ENCODE data around the gene KIF1A. TPM values are rescaled to one million over a fixed set of nuclear protein-coding genes. Genes with fewer than 3 reads are reported as not detected.

The KIF1A gene
- polyA plus RNA-seq, 1 donor from 2014 or later = 63.4 TPM

GRCh38 chr2:240734756-240735155 lies 85.3 kb downstream of the KIF1A start:
- H3K36me3 ChIP-seq (ENCODE audit: insufficient read depth, low read length) = no peaks in the 10 kb centered on the region
- no peaks in the 10 kb centered on the region for H3K79me2 ChIP-seq (replicated peaks; ENCODE audit: insufficient read depth, low read length)
- no peak overlapping the region for H3K4me2 ChIP-seq (ENCODE audit: low read length)
- no peak overlapping the region for H2AFZ ChIP-seq (ENCODE audit: low read depth, low read length)
- TF ChIP-seq EZH2 (IDR thresholded peaks at IDR 0.05; ENCODE audit: borderline replicate concordance, insufficient read depth, low read length, poor library complexity, severe bottlenecking) (no peak), RAD21 (conservative IDR thresholded peaks at IDR 0.05) (no peak)
- no peaks in the 10 kb centered on the region for H4K20me1 ChIP-seq (ENCODE audit: insufficient read depth)
- H3K27me3 ChIP-seq (ENCODE audit: insufficient read depth, low read depth, low read length) = no peaks in the 10 kb centered on the region
- no peak overlapping the region for H3K27ac ChIP-seq (ENCODE audit: low read length)
- no peaks in the 10 kb centered on the region for H3K9me3 ChIP-seq (ENCODE audit: low read length)
- H3F3A ChIP-seq (ENCODE audit: insufficient read depth, low read length, poor library complexity, severe bottlenecking) = no peaks in the 10 kb centered on the region
- no peak overlapping the region for H3K9ac ChIP-seq (ENCODE audit: low read length)
- H3K4me3 ChIP-seq (ENCODE audit: low read length) = no peak overlapping the region
- no peaks in the 10 kb centered on the region for H3K9me2 ChIP-seq (ENCODE audit: insufficient read depth, low read length)

- no peak overlapping the region for H3K4me2 ChIP-seq (ENCODE audit: low read length)
- no peak overlapping the region for H3K4me3 ChIP-seq (ENCODE audit: low read length)
- no peak overlapping the region for H3K27ac ChIP-seq (ENCODE audit: low read length)
- H3K9ac ChIP-seq (ENCODE audit: low read length) = no peak overlapping the region
- H3F3A ChIP-seq (ENCODE audit: insufficient read depth, low read length, poor library complexity, severe bottlenecking) = no peaks in the 10 kb centered on the region
- H3K9me2 ChIP-seq (ENCODE audit: insufficient read depth, low read length) = no peaks in the 10 kb centered on the region
- no peaks in the 10 kb centered on the region for H3K79me2 ChIP-seq (replicated peaks; ENCODE audit: insufficient read depth, low read length)
- TF ChIP-seq EZH2 (IDR thresholded peaks at IDR 0.05; ENCODE audit: borderline replicate concordance, insufficient read depth, low read length, poor library complexity, severe bottlenecking) = no peak
- TF ChIP-seq TAF1 (IDR thresholded peaks at IDR 0.05; ENCODE audit: low read depth) = no peak
- no peak for TF ChIP-seq MXI1 (conservative IDR thresholded peaks at IDR 0.05; ENCODE audit: poor library complexity, severe bottlenecking)
- TF ChIP-seq SMC3 (conservative IDR thresholded peaks at IDR 0.05; ENCODE audit: poor library complexity) = no peak
- no peak for TF ChIP-seq RAD21 (conservative IDR thresholded peaks at IDR 0.05)
- TF ChIP-seq EP300 (conservative IDR thresholded peaks at IDR 0.05; ENCODE audit: poor library complexity, severe bottlenecking) = no peak
- TF ChIP-seq POLR2AphosphoS5 (IDR thresholded peaks at IDR 0.05) = no peak
- no peak for TF ChIP-seq REST (IDR thresholded peaks at IDR 0.05; ENCODE audit: borderline replicate concordance)
- TF ChIP-seq CTCF (IDR thresholded peaks at IDR 0.05; ENCODE audit: poor library complexity, severe bottlenecking) = no peak
- no peaks in the 10 kb centered on the region for H4K20me1 ChIP-seq (ENCODE audit: insufficient read depth)
- no peaks in the 10 kb centered on the region for H3K27me3 ChIP-seq (ENCODE audit: insufficient read depth, low read depth, low read length)
- H2AFZ ChIP-seq (ENCODE audit: low read depth, low read length) = no peak overlapping the region
- H3K36me3 ChIP-seq (ENCODE audit: insufficient read depth, low read length) = no peaks in the 10 kb centered on the region
- no peaks in the 10 kb centered on the region for H3K9me3 ChIP-seq (ENCODE audit: low read length)
Observed at GRCh38 chr2:240733803-240734495, 86.1 kb downstream of the KIF1A start.
